Left colon (tissue), 2 donors: ENCODE data around the gene SOWAHD. TPM values are rescaled to one million over a fixed set of nuclear protein-coding genes. Genes with fewer than 3 reads are reported as not detected.
"Not testable (repeated sequence)": the region's sequence is repeated elsewhere in the genome, so short reads cannot be mapped to it uniquely, and the experiment has no call there.

ENCODE experiments used
- ATAC-seq: fragments of 200-7000 bp; cut with Tn5 transposase; one replicate; pipeline ENCODE4 v1.9.1; 2020; ENCODE audit warnings: mild to moderate bottlenecking, moderate library complexity
- DNase-seq, 2 donors: peaks; one replicate each; pipeline ENCODE4 v3.0.0-alpha.2; 2020
- intact Hi-C, 2 donors: fragments of 100-400 bp; cut with DNase I in 1 of 2; cut with micrococcal nuclease in 1 of 2; formaldehyde crosslinking; loops; one replicate each; pipeline versions ENCODE4 v1.11.2 to v1.14.0; 2022; cut with DNase I, micrococcal nuclease
- long read RNA-seq: library from polyadenylated mRNA; unstranded; transcript quantifications from one replicate; pipeline ENCODE4 v2.0.0, GENCODE V29; 2021
- total RNA-seq, 2 donors: library from RNA; stranded (reverse); fragmentation: NEBNext Ultra II Directional; extraction: Animal tissue kit (Norgen Biotek cat#: 25700); gene quantifications; one replicate each; pipeline ENCODE4 v1.2.1, GENCODE V29; 2021
- donor health status: DM: no; HTN: no; CAD: no.
- donor health status: DM: yes; HTN: yes; CAD: no.

The SOWAHD gene, protein sequence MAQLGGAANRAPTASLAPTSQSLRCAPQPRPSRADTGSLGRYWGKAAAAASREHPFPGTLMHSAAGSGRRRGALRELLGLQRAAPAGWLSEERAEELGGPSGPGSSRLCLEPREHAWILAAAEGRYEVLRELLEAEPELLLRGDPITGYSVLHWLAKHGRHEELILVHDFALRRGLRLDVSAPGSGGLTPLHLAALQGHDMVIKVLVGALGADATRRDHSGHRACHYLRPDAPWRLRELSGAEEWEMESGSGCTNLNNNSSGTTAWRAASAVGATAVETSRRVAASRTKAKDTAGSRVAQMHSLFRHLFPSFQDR
- 1 to 10 TPM; 3.0 to 3.5 TPM for total RNA-seq
- long read RNA-seq, partial matches to known transcripts = 0 of 2 reads
- long read RNA-seq, other reads (novel, unspliced or antisense) = 0 of 2 reads

- intact Hi-C loops = no loop called here
- ATAC-seq = peak; percentile 79
- DNase-seq = peak; percentile 74
Observed at GRCh38 chrX:119757979-119758730, at the start of gene SOWAHD. Gene SOWAHD, plus strand, starts transcription at chrX:119758588. Its CDS starts 80 bp downstream, at chrX:119758668.

- ATAC-seq = no peak
Observed at GRCh38 chrX:119708936-119709335, 49.5 kb upstream of the SOWAHD start.

GRCh38 chrX:119709630-119710029 is 48.8 kb upstream of the SOWAHD start:
- no peak for DNase-seq
- intact Hi-C loops = no loop called here
- no peak for ATAC-seq

More at GRCh38 chrX:119708936-119709335, 49.5 kb upstream of the SOWAHD start:
- intact Hi-C loops = no loop called here
- no peak for DNase-seq

GRCh38 chrX:119721487-119721886 is 36.9 kb upstream of the SOWAHD start:
- DNase-seq = no peak
- intact Hi-C loops = no loop called here
- no peak for ATAC-seq

DNA sequence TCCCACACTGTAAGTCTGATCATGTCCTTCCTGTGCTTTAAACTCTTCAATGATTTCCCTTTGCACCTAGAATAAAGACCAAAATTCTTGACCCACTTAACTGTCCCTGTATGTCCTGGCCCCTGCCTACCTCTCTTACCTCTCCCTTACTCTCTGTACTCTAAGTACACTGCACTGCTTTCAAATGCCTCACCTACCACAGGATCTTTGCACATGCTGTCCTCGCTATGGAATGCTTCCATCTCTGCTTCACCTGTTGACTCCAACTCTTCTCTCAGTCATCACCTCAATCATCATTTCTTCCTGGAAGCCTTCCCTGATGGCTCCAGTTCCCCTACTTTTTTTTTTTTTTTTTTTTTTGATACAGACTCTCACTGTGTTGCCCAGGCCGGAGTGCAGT is 36.5 kb upstream of the SOWAHD start:
- ATAC-seq (no peak), DNase-seq (no peak)
- intact Hi-C loops = no loop called here

- DNase-seq (no peak), ATAC-seq (no peak)
- intact Hi-C loops = no loop called here
Observed at GRCh38 chrX:119726900-119727555, 31.4 kb upstream of the SOWAHD start.

DNA sequence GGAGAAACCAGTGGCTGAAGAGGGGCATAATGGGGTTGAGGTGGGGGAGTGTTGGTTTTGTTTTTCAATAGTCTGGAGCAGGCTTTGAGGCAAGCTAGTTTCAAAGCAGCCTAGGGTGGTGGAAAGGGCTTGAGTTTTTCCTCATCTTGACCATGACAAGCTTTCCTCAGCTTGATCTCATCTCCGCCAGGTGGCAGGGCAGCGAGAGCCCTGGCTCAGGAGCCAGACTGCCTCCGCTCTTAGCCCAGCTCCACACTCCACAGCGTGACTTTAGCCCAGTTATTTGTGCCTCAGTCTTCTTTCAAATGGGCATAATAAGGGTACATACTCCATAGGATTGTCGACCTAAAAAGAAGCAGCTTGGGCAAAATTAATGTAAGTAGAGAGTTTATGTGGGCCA is 29.9 kb upstream of the SOWAHD start:
- intact Hi-C loops = no loop called here
- ATAC-seq = peak; percentile 56
- DNase-seq = peak in 1 of 2 donors; percentile 18

DNA sequence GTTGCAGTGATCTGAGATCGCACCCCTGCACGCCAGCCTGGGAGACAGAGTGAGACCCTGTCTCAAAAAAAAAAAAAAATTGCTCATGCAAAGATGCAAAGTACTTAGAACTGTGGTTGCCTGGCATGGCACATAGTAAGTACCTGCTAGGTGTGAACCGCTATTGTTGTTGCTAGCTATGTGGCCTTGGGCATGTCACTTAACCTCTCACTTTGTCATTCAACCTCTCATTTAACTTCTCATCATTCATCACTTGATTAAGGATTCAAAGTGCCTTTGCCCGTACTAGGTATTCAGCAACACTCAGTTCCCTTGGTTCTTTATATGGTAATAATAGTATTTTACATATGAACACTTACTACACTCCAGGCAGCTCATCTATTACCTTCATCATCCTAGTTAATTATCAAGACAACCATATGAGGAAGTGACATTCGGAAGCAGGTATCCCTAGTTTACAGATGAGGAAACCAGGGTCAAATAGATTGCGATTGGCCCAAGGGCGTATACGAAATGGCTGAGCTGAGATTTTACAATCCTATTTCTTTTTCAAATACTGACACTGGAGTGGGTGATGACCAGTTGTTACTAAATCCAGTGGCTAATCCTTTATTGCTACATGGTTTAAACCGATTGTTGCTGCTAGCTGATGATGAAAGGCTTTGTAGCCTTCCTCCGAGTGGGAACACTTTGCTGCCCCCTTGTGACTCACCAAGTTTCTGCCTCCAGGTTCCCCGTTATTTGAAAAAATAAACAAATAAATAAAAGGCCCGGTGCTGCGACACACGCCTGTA is 28.8 kb upstream of the SOWAHD start:
- DNase-seq = peak in 1 of 2 donors; percentile 69
- intact Hi-C loops = no loop called here
- ATAC-seq = peak; percentile 53

GRCh38 chrX:119734897-119735339 is 23.5 kb upstream of the SOWAHD start:
- no peak for ATAC-seq
- intact Hi-C loops = no loop called here
- DNase-seq = peak; percentile 33 to 36

GRCh38 chrX:119735467-119735866 is 22.9 kb upstream of the SOWAHD start:
- no peak for ATAC-seq
- DNase-seq = no peak
- intact Hi-C loops = no loop called here

DNA sequence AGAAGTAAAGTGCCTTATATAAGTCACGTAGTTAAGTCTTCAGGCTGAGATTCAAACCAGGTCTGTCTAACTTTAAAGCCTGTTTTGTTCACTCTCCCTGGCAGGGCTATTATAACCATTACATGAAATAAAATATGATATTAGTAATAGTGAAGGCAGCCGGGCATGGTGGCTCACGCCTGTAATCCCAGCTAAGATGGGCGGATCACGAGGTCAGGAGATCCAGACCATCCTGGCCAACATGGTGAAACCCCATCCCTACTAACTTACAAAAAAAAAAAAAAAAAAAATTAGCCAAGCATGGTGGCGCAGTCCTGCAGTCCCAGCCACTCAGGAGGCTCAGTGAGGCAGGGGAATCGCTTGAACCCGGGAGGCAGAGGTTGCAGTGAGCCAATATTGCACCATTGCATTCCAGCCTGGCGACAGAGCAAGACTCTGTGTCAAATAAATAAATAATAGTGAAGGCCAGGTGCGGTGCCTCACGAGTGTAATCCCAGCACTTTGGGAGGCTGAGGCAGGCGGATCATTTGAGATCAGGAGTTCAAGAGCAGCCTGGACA is 22.1 kb upstream of the SOWAHD start:
- ATAC-seq (no peak), DNase-seq (no peak)
- intact Hi-C loops = no loop called here

GRCh38 chrX:119738742-119739141 is 19.6 kb upstream of the SOWAHD start:
- intact Hi-C loops = no loop called here
- DNase-seq (no peak), ATAC-seq (no peak)

GRCh38 chrX:119745283-119745848 is 13.0 kb upstream of the SOWAHD start:
- intact Hi-C loops = no loop called here
- ATAC-seq = no peak
- DNase-seq = no peak

DNA sequence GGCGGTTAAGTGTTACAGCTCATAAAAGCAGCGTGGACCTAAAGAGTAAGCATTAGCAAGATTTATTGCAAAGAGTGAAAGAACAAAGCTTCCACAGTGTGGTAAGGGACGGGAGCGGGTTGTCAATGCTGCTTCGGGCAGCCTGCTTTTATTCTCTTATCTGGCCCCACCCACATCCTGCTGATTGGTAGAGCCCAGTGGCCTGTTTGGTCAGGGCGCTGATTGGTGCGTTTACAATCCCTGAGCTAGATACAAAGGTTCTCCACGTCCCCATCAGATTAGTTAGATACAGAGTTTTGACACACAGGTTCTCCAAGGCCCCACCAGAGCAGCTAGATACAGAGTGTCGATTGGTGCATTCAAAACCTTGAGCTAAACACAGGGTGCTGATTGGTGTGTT is 8.3 kb upstream of the SOWAHD start:
- ATAC-seq, DNase-seq, intact Hi-C loops: not testable (repeated sequence)

- ATAC-seq, DNase-seq, intact Hi-C loops: not testable (repeated sequence)
Observed at GRCh38 chrX:119750751-119751150, 7.6 kb upstream of the SOWAHD start.

GRCh38 chrX:119753001-119753400 is 5.4 kb upstream of the SOWAHD start:
- intact Hi-C loops = no loop called here
- DNase-seq (no peak), ATAC-seq (no peak)

DNA sequence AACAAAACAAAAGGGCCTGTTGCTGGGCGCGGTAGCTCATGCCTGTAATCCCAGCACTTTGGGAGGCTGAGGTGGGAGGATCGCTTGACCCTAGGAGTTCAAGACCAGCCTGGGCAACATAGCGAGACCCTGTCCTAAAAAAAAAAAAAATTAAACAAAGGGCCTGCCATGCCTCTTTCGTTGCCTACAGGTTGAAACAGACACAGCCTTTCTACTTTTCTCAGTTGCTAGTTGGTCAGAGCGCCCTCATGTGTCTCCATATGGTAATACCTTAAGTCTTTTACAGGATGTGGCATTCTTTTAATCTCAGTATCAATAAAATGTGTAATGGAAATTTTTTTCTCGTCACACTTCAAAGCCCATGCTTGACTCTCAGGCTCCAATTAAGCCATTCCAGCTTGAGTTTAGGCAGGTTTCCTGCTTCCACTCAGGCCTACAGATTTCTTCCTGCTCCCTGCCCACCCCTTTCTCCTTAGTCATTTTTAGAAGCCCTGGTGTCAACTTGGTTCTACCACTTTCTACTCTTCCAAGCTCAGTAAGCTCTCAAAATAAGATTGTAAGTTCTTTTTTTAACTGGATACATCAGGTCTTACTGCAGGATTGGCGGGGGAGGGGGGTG is 4.6 kb upstream of the SOWAHD start:
- ATAC-seq = no peak
- intact Hi-C loops = no loop called here
- no peak for DNase-seq
